Esophagus (tissue), 2 donors: ENCODE results near the gene EHBP1L1. TPM values are rescaled to one million over a fixed set of nuclear protein-coding genes. Genes with fewer than 3 reads are reported as not detected.

Experiments
- H3K27ac ChIP-seq, 2 donors: one replicate each; pipeline ENCODE4 v1.5.1; 2013; ENCODE audit warnings: low read depth in 2 of 2, mild to moderate bottlenecking in 2 of 2, inconsistent platforms in 1 of 2, low read length in 1 of 2, moderate library complexity in 1 of 2
- H3K27me3 ChIP-seq, 2 donors: one replicate each; pipeline ENCODE4 v1.6.1; 2013; ENCODE audit warnings: low read length in 2 of 2, control low read depth in 1 of 2, mild to moderate bottlenecking in 1 of 2; ENCODE audit not compliant: insufficient read depth in 2 of 2, control insufficient read depth in 1 of 2
- H3K36me3 ChIP-seq, 2 donors: one replicate each; pipeline ENCODE4 v1.6.1; 2013; ENCODE audit warnings: low read length in 1 of 2; ENCODE audit not compliant: control insufficient read depth in 2 of 2, insufficient read depth in 2 of 2
- H3K4me1 ChIP-seq, 2 donors: one replicate each; pipeline ENCODE4 v1.6.1; 2013; ENCODE audit warnings: low read length in 1 of 2; ENCODE audit not compliant: control insufficient read depth in 2 of 2, insufficient read depth in 2 of 2
- H3K4me3 ChIP-seq, 2 donors: one replicate each; pipeline ENCODE4 v1.5.1; 2013; ENCODE audit warnings: low read length in 2 of 2, mild to moderate bottlenecking in 2 of 2, low read depth in 1 of 2, moderate library complexity in 1 of 2
- H3K9me3 ChIP-seq, 2 donors: one replicate each; pipeline ENCODE4 v1.6.1; 2013; ENCODE audit warnings: mild to moderate bottlenecking in 2 of 2, low read depth in 1 of 2, low read length in 1 of 2, moderate library complexity in 1 of 2; ENCODE audit not compliant: control insufficient read depth in 2 of 2, insufficient read depth in 1 of 2
- WGBS, 2 donors: extraction: QIAGEN DNeasy Blood & Tissue Kit; methylation state at CpG; one replicate each; pipeline ENCODE4 v1.1.7; 2013; 5-methylcytosine and 5-hydroxymethylcytosine counted together
- polyA plus RNA-seq, 2 donors: library from polyadenylated mRNA; stranded (reverse); fragments of 200-250 nt; gene quantifications; one replicate each; pipeline ENCODE4 v1.2.3, GENCODE V29; 2013
- donor health status: healthy with polysubstance abuse.
- donor health status: Bipolar disorder and iron deficiency.

The EHBP1L1 gene
- polyA plus RNA-seq, 2 donors, result 54.4 to 61.6 TPM

GRCh38 chr11:65554842-65555430, 20.9 kb upstream of the EHBP1L1 start:
- 78 to 85% methylated on average over 4 of the region's 4 CpGs for WGBS, 2 donors
- Histone ChIP-seq H3K4me3 (no peak overlapping the region), H3K36me3 (peaks cover 0 to 3% of the 10 kb centered on the region in 2 donors), H3K27me3 (no peaks in the 10 kb centered on the region), H3K4me1 (peaks cover 15 to 27% of the 10 kb centered on the region in 2 donors), H3K27ac (peak overlapping the region in 1 of 2 donors; percentile 82), H3K9me3 (no peaks in the 10 kb centered on the region)

DNA sequence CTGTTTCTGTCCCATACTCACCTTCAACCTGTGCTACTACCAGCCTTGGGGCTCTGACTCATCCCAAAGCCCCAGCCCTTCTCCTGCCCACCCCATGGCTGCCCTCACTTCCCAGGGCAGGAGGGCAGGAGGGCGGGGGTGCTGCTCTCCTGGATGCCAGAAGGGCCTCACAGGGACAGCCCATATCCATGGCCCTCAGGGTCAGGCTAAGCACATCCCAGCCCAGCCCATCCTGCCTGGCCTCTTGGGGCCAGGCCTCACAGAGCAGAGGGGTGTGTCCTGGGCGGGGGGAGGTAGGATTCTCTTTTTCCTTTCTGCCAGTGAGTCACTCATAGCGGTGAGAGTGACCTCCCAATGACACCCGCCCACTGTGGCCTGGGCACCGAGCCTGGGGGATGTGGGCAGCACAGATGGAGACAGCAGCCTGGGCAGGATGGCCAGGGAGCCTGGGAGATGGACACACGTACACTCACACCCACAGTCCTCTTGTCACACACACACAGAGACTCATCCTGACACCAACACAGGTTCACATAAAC, 20.1 kb upstream of the EHBP1L1 start:
- peaks cover 15 to 33% of the 10 kb centered on the region in 2 donors for H3K4me1 ChIP-seq
- H3K36me3 ChIP-seq, result peaks cover 0 to 3% of the 10 kb centered on the region in 2 donors
- H3K4me3 ChIP-seq, result no peak overlapping the region
- H3K27ac ChIP-seq, result peak overlapping the region; percentile 30 to 82
- no peaks in the 10 kb centered on the region for H3K9me3 ChIP-seq
- no peaks in the 10 kb centered on the region for H3K27me3 ChIP-seq
- WGBS, 2 donors, result 24 to 35% methylated on average over 6 of the region's 6 CpGs

GRCh38 chr11:65556470-65557279, 19.2 kb upstream of the EHBP1L1 start:
- peaks cover 15 to 34% of the 10 kb centered on the region in 2 donors for H3K4me1 ChIP-seq
- H3K27me3 ChIP-seq, result no peaks in the 10 kb centered on the region
- 74 to 79% methylated on average over 12 of the region's 12 CpGs for WGBS, 2 donors
- peak overlapping the region in 1 of 2 donors; percentile 50 for H3K4me3 ChIP-seq
- H3K27ac ChIP-seq, result peak overlapping the region; percentile 88 to 94
- no peaks in the 10 kb centered on the region for H3K9me3 ChIP-seq
- H3K36me3 ChIP-seq, result peaks cover 0 to 3% of the 10 kb centered on the region in 2 donors

- H3K9me3 ChIP-seq, result no peaks in the 10 kb centered on the region
- peak overlapping the region; percentile 88 to 94 for H3K27ac ChIP-seq
- H3K4me3 ChIP-seq, result peak overlapping the region; percentile 38 to 50
- no peaks in the 10 kb centered on the region for H3K36me3 ChIP-seq
- no peaks in the 10 kb centered on the region for H3K27me3 ChIP-seq
- H3K4me1 ChIP-seq, result peaks cover 15 to 34% of the 10 kb centered on the region in 2 donors
- WGBS, 2 donors, result 4 to 7% methylated on average over 29 to 47 of the region's 47 CpGs
Observed at GRCh38 chr11:65557280-65558001, 18.4 kb upstream of the EHBP1L1 start.

GRCh38 chr11:65558002-65558929, 17.6 kb upstream of the EHBP1L1 start, which contains the start of gene LTBP3:
Gene LTBP3 (minus strand): TSS chr11:65558359. CDS start chr11:65557959, 400 bp downstream.
- whole genome bisulfite sequencing, 2 donors, result 1% methylated on average over 51 to 79 of the region's 79 CpGs
- no peaks in the 10 kb centered on the region for H3K9me3 ChIP-seq
- H3K27ac ChIP-seq, result peak within 1 kb of the TSS; percentile 88 to 94
- no peaks in the 10 kb centered on the region for H3K27me3 ChIP-seq
- H3K4me1 ChIP-seq, result peaks cover 15 to 34% of the 10 kb centered on the region in 2 donors
- no peaks in the 10 kb centered on the region for H3K36me3 ChIP-seq
- peak within 1 kb of the TSS; percentile 50 to 52 for H3K4me3 ChIP-seq

- no peaks in the 10 kb centered on the region for H3K9me3 ChIP-seq
- H3K4me1 ChIP-seq, result peaks cover 15 to 34% of the 10 kb centered on the region in 2 donors
- no peaks in the 10 kb centered on the region for H3K27me3 ChIP-seq
- no peaks in the 10 kb centered on the region for H3K36me3 ChIP-seq
- 43 to 45% methylated on average over 16 to 19 of the region's 19 CpGs for WGBS, 2 donors
- H3K4me3 ChIP-seq, result no peak overlapping the region
- peak overlapping the region; percentile 88 to 94 for H3K27ac ChIP-seq
Observed at GRCh38 chr11:65558930-65559509, 16.8 kb upstream of the EHBP1L1 start.

- peaks cover 15 to 31% of the 10 kb centered on the region in 2 donors for H3K4me1 ChIP-seq
- H3K27me3 ChIP-seq, result no peaks in the 10 kb centered on the region
- no peaks in the 10 kb centered on the region for H3K9me3 ChIP-seq
Observed at GRCh38 chr11:65559535-65559934, 16.3 kb upstream of the EHBP1L1 start.

GRCh38 chr11:65559951-65560537, 15.8 kb upstream of the EHBP1L1 start:
- Histone ChIP-seq H3K4me1 (peaks cover 11 to 27% of the 10 kb centered on the region in 2 donors), H3K9me3 (no peaks in the 10 kb centered on the region), H3K36me3 (no peaks in the 10 kb centered on the region), H3K27me3 (no peaks in the 10 kb centered on the region), H3K27ac (peak overlapping the region; percentile 35 to 82), H3K4me3 (no peak overlapping the region)
- 28 to 29% methylated on average over 5 of the region's 5 CpGs for WGBS, 2 donors

More at GRCh38 chr11:65559535-65559934, 16.3 kb upstream of the EHBP1L1 start:
- peak overlapping the region; percentile 88 to 94 for H3K27ac ChIP-seq
- no peaks in the 10 kb centered on the region for H3K36me3 ChIP-seq
- no peak overlapping the region for H3K4me3 ChIP-seq
- WGBS, 2 donors, result 61 to 63% methylated on average over 5 of the region's 5 CpGs
